Type B pancreatic cell (in vitro differentiated cells): Measurements from ENCODE around the gene SLC35F3. TPM values are rescaled to one million over a fixed set of nuclear protein-coding genes. Genes with fewer than 3 reads are reported as not detected.

Experiments used
- DNase-seq: peaks from one replicate; pipeline ENCODE4 v3.0.0; 2021; ENCODE audit warnings: mixed read lengths; ENCODE audit not compliant: unreplicated experiment; ENCODE audit errors: extremely low spot score
- H3K27ac Mint-ChIP-seq: 2 replicates; pipeline ENCODE4 v1.8.0; 2021; ENCODE audit warnings: mild to moderate bottlenecking, mixed read lengths
- H3K27me3 Mint-ChIP-seq: 2 replicates; pipeline ENCODE4 v1.8.0; 2021; ENCODE audit warnings: mixed read lengths
- H3K36me3 Mint-ChIP-seq: 2 replicates; pipeline ENCODE4 v1.8.0; 2021; ENCODE audit warnings: mixed read lengths
- H3K4me1 Mint-ChIP-seq: one replicate; pipeline ENCODE4 v1.8.0; 2021; ENCODE audit warnings: mixed read lengths; ENCODE audit not compliant: unreplicated experiment
- H3K4me3 Mint-ChIP-seq: 2 replicates; pipeline ENCODE4 v1.8.0; 2021; ENCODE audit warnings: mild to moderate bottlenecking, mixed read lengths
- H3K9me3 Mint-ChIP-seq: 2 replicates; pipeline ENCODE4 v1.8.0; 2021; ENCODE audit warnings: mixed read lengths
- total RNA-seq: library from RNA; stranded (reverse); gene quantifications from 2 replicates; pipeline ENCODE4 v1.2.1, GENCODE V29; 2021; ENCODE audit warnings: low replicate concordance
- TF ChIP-seq, protein P1 (sequence below): fragments of 200-600 bp; sonication (generic); conservative IDR thresholded peaks from 2 replicates; pipeline ENCODE4 v1.5.0; 2021; ENCODE audit warnings: antibody characterized with exemption, mild to moderate bottlenecking

SLC35F3 gene
- total RNA-seq, 1 donor from 2014 or later: 2.1 TPM

DNA sequence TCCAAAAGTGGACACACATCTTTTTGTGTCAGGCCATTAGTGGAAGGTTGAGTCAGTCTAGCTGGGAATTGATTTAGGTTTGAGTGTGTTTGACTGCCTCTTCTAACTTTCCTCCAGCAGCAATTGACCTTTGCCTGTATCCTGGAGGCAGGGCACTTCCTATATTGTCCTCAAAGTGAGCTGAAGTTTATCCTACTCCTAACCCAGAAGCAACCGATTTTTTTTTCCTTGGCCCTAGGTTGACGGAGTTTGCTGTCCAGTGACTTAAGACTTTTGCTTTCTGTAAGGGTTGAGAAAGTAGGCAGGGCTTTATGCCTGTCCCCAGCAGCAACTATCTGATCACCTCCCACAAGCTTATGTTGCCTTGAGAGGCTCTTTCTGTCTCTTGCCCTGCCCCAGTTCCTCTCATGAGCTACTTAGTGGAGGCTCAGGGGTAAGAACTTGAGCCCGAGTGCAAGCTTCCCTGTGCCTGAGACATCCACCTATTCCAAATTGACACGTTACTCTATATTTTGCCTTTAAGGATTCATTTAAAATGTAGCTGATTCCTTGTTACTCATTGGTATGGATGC, 30.9 kb downstream of the SLC35F3 start:
- Mint-ChIP-seq H3K36me3 (no peaks in the 10 kb centered on the region), H3K27ac (no peak overlapping the region), H3K4me1 (no peaks in the 10 kb centered on the region), H3K27me3 (peaks cover 17% of the 10 kb centered on the region), H3K4me3 (no peak overlapping the region), H3K9me3 (no peaks in the 10 kb centered on the region)
- no peak for DNase-seq
- TF ChIP-seq, protein P1, sequence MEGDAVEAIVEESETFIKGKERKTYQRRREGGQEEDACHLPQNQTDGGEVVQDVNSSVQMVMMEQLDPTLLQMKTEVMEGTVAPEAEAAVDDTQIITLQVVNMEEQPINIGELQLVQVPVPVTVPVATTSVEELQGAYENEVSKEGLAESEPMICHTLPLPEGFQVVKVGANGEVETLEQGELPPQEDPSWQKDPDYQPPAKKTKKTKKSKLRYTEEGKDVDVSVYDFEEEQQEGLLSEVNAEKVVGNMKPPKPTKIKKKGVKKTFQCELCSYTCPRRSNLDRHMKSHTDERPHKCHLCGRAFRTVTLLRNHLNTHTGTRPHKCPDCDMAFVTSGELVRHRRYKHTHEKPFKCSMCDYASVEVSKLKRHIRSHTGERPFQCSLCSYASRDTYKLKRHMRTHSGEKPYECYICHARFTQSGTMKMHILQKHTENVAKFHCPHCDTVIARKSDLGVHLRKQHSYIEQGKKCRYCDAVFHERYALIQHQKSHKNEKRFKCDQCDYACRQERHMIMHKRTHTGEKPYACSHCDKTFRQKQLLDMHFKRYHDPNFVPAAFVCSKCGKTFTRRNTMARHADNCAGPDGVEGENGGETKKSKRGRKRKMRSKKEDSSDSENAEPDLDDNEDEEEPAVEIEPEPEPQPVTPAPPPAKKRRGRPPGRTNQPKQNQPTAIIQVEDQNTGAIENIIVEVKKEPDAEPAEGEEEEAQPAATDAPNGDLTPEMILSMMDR: no peak

DNA sequence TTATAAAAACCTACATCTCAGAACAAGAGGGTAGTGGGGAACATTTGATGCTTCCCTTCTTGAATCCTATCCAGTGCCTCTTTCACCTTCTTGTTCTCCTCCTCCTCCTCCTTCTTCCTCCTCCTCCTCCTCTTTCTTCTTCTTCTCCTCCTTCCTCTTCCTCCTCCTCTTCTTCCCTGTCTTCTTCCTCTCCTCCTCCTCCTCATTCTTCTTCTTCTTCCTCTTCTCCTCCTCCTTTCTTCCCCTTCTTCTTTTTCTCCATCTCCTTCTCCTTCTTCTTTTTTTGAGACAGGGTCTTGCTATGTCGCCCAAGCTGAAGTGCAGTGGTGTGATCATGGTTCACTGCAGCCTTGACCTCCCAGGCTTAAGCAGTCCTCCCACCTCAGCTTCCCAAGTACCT, 31.9 kb downstream of the SLC35F3 start:
- Mint-ChIP-seq H3K27ac (no peak overlapping the region), H3K9me3 (no peaks in the 10 kb centered on the region), H3K4me1 (no peaks in the 10 kb centered on the region), H3K27me3 (peaks cover 17% of the 10 kb centered on the region), H3K36me3 (no peaks in the 10 kb centered on the region), H3K4me3 (no peak overlapping the region)
- no peak for DNase-seq
- TF ChIP-seq, protein P1: no peak

DNA sequence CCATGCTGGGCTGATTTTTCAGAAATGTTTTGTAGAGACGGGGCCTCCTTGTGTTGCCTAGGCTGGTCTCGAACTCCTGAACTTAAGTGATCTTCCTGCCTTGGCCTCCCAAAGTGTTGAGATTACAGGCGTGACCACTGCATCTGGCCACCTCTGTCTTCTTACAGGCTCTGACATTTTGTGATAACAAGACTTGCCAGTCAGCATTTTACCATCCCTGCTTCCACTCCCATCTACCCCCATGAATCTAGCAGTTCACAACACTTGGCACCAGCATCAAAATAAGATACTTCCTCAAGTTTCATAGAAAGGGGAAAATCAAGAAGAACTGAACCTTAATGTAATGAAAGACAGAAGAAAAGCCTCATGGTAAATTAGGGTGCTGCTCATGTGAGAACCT, 32.4 kb downstream of the SLC35F3 start:
- Mint-ChIP-seq H3K4me3 (no peak overlapping the region), H3K4me1 (no peaks in the 10 kb centered on the region), H3K9me3 (no peaks in the 10 kb centered on the region), H3K27me3 (peaks cover 17% of the 10 kb centered on the region), H3K36me3 (no peaks in the 10 kb centered on the region), H3K27ac (no peak overlapping the region)
- no peak for DNase-seq
- TF ChIP-seq, protein P1: no peak

DNA sequence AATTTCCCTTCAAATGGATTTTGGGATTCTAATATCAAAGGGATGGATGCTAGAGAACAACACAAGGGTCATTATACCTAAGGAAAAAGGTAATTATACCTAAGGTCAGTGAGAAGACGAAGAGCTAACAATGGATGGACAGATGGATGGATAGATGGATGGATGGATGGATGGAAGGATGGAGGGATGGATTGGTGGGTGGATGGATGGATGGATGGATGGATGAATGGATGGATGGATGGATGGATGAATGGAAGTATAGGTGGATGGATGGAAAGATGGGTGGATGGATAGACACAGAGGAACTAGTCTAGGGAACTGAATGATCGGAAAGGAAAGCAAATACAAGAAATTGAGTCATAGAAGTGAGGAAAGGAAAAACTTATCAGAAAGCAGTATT, 34.0 kb downstream of the SLC35F3 start:
- DNase-seq: no peak
- H3K9me3 Mint-ChIP-seq: no peaks in the 10 kb centered on the region
- no peaks in the 10 kb centered on the region for H3K36me3 Mint-ChIP-seq
- peaks cover 17% of the 10 kb centered on the region for H3K27me3 Mint-ChIP-seq
- TF ChIP-seq, protein P1: no peak
- no peak overlapping the region for H3K4me3 Mint-ChIP-seq
- H3K27ac Mint-ChIP-seq: no peak overlapping the region
- H3K4me1 Mint-ChIP-seq: no peaks in the 10 kb centered on the region

DNA sequence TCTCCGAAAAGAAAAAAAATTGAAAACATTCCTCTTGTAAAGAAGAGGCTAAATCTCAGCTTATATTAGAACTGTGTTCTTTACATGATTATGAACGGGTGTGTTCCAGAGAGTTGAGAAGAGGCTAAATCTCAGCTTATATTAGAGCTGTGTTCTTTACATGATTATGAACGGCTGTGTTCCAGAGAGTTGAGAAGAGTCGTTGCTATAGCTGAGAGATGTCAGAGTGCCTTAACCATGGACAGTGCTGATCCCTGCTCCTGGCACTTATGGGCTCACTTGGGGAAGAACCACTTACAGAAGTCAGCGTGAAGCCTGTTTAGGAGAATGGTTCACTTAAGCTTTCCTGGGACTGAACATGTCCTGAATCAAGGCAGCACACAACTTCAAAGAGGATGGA, 35.0 kb downstream of the SLC35F3 start:
- H3K36me3 Mint-ChIP-seq: no peaks in the 10 kb centered on the region
- H3K27me3 Mint-ChIP-seq: peaks cover 21% of the 10 kb centered on the region
- no peaks in the 10 kb centered on the region for H3K4me1 Mint-ChIP-seq
- H3K27ac Mint-ChIP-seq: no peak overlapping the region
- no peak overlapping the region for H3K4me3 Mint-ChIP-seq
- TF ChIP-seq, protein P1: no peak
- no peak for DNase-seq
- H3K9me3 Mint-ChIP-seq: no peaks in the 10 kb centered on the region

DNA sequence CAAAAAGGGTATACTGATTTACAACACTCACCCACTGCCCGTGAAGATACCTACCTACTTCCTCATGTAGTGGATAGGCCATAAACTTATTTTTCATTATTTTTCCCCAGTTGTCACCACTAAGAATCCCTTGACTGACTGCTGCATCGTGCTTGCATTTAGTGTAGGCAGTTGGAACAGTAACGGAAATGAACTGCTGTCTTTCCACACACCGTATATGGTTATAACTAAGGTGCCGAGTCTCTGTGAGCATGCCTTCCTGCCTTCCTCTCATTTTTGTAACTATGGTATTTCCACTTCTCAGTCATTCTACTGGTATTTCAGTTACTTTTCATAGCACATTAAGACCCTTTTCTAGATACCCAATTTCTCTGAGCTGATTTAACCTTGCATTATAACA, 36.4 kb downstream of the SLC35F3 start:
- Mint-ChIP-seq H3K4me1 (peaks cover 10% of the 10 kb centered on the region), H3K9me3 (no peaks in the 10 kb centered on the region), H3K27ac (no peak overlapping the region), H3K36me3 (no peaks in the 10 kb centered on the region), H3K27me3 (peaks cover 24% of the 10 kb centered on the region), H3K4me3 (no peak overlapping the region)
- TF ChIP-seq, protein P1: no peak
- DNase-seq: no peak
